ENCODE results near the gene SLAMF8.

Gene SLAMF8

GRCh38 chr1:159826441-159827101 lies at the start of gene SLAMF8:
Gene SLAMF8, plus strand, starts transcription at chr1:159826873. Its CDS starts 26 bp downstream, at chr1:159826899.
- no peak for DNase-seq

GRCh38 chr1:159778266-159778665 lies 48.4 kb upstream of the SLAMF8 start:
- DNase-seq = no peak

- no peak for DNase-seq
Measured at GRCh38 chr1:159779403-159779851, 47.2 kb upstream of the SLAMF8 start.

DNA sequence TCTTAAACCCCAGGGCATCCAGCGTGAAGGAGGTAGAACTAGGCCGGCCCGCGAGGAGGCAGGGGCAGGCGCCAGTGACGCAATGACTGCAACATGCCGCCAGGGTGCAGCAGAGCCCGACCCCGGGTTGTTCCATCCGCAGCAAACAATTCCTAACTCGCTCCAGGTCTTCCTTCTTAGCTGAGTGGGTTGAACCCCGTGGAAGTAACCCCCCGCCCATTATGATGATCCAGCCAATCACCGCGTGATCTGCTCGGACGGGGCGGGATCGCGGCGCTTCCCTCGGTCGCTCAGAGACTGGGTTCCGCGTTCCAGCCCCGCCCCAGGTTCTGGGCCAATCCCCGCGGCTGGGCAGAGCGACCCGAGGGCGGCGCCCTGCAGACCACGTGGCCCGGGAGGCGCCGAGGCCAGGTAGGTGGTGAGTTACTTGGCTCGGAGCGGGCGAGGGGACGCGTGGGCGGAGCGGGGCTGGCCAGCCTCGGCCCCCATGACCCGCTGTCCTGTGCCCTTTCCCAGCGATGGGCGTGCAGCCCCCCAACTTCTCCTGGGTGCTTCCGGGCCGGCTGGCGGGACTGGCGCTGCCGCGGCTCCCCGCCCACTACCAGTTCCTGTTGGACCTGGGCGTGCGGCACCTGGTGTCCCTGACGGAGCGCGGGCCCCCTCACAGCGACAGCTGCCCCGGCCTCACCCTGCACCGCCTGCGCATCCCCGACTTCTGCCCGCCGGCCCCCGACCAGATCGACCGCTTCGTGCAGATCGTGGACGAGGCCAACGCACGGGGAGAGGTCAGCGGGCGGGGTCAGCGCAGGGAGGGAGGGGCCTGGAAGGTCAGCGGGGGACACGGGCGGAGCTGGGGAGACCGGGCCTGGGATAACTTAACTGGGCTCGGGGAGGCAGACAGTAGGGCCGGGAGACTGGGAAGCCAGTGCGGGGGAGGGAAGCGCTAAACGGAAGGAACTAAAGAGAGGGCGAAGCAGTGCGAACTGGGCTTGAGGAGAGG lies 45.8 kb upstream of the SLAMF8 start, which contains the start of gene DUSP23:
Gene DUSP23 (plus strand): TSS at position 380 of the 1,000 bp plus-strand sequence. CDS start 139 bp downstream, at position 519.
- peak; percentile 98 for DNase-seq

- DNase-seq = no peak
Measured at GRCh38 chr1:159781992-159782391, 44.7 kb upstream of the SLAMF8 start.

DNA sequence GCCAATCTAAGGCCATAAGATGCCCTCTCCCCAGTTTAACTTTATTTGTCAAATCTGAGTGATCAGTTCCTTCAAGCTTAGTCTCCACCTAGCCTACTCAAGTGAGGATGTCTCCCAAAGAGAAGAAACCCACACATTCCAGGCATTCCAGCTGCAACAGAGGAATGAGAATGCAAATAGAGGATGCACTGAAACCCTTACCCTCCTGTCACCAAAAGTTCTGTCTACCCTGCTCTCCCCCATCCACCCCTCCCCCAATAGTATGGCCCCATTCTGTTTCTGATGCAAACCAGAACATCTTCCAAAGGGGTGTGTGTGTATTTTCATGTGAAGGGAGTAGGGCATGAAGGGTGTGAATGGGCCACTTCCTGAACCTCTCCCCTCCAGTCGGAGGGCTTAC lies 42.9 kb upstream of the SLAMF8 start:
- no peak for DNase-seq

GRCh38 chr1:159786465-159786864 lies 40.2 kb upstream of the SLAMF8 start:
- no peak for DNase-seq

GRCh38 chr1:159786966-159787365 lies 39.7 kb upstream of the SLAMF8 start:
- no peak for DNase-seq

- peak; percentile 78 for DNase-seq
Measured at GRCh38 chr1:159790237-159790917, 36.3 kb upstream of the SLAMF8 start.

DNA sequence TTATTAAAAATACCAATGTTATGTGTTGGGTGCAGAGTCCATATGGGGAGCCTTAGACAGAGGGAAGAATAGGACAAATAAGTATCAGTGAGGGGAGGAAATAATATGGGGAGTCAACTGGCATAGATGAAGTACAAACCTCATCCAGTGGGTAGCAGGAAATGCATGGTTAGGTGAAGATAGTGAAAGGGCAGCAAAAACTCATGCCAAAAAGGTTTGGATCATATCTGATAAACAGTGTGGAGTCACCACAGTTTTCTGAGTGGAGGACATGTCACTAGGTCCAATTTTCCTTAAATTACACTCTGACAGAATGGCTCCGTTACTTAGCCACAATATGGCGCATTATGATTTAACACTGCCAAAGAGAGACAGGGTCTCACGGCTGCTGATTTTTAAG lies 35.6 kb upstream of the SLAMF8 start:
- DNase-seq = no peak

- no peak for DNase-seq
Measured at GRCh38 chr1:159791461-159791860, 35.2 kb upstream of the SLAMF8 start.

DNA sequence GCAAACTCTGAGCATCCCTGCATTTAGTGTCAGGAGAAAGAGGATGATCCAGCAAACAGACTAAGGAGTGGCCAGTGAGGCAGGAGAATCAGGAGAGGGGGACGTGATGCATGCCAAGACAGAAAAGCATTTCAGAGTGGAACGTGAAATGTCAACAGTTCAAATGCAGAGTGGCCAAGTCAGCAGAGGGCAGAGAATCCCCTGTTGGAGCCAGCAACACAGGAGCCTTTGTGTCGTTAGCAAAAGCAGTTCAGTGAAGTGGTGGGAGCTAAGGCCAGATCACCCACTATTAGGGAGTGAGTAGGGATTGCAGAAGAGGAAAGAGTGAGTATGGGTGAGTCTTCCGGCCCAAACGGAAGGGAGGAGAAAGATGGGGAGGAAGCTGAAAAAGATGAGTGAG lies 31.1 kb upstream of the SLAMF8 start:
- DNase-seq = no peak

GRCh38 chr1:159798893-159799292 lies 27.8 kb upstream of the SLAMF8 start:
- peak; percentile 95 for DNase-seq

DNA sequence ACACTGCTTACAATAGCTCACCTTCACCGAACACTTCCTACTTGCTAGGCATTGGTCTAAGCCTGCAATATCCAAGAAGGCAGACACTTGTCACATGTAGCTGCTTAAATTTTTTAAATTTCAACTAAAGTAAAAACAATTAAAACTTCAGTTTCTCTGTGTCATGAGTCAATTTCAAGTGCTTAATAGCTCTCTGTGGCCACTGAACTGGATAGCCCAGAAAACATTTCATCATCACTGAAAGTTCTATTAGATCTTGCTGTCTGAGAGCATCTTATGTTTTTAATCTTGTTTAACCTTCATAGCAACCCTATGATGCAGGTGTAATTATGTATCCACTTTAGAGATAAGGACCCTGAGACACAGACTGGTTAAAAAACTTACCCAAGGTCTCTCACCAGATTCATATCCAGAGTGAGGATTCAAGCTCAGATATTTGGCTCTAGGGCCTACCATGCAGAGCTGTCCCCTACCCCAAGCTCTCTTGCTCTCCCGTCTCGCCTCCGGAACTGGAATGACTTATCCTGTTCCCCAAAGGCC lies 27.2 kb upstream of the SLAMF8 start:
- no peak for DNase-seq

DNA sequence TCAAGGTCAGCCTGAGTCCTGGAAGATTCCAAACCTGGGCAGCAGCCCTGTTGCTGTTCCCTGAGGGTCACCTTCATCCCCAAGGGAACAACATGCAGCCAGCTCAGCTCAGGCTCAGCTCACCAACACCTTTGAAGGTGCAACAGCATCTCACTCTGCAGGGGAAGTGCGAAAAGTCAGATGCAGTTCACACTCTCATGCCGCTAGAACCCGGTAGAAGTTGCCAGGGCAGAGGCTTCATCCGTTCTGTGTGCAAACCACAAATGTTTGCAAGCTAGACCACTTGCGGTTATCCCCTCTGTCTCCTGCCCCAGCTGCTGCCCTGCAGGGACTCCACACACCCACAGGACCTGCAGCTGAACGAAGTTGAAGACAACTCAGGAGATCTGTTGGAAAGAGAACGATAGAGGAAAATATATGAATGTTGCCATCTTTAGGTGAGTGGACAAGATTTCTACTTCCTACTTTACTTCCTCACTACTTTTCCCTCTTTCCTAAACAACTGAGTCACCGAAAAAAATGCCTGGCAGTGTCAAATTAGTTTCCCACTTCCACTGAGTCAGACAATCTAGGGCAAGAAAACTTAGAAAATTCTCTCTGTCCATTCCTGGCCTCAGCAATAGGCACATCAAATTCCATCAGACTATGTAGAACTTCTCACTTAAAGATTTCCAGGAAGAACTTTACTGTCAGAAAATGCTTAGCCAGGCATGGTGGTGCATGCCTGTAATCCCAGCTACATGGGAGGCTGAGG lies 26.3 kb upstream of the SLAMF8 start:
- DNase-seq = no peak

DNA sequence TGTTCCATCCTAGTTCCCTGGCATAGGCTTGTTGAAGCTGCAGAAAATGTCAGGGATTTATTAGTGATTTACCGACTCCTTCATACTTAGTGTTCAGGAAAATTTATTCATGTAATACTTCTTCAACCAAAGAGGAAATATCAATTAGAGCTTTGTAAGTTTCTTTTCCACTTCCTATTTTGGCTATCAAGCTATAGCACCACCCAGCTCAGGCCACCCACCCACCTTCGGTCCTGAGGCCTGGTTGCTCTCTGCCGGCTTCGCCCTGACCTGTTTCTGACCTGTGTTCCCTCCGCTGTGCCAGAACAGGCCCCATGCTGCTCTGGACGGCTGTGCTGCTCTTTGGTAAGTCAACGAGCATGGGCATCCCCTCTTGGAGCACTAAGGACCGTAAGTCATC lies 24.6 kb upstream of the SLAMF8 start, which contains the start of gene FCRL6:
Gene FCRL6 (plus strand): TSS at position 250 of the 400 bp plus-strand sequence. CDS start 65 bp downstream, at position 315.
- DNase-seq = no peak

DNA sequence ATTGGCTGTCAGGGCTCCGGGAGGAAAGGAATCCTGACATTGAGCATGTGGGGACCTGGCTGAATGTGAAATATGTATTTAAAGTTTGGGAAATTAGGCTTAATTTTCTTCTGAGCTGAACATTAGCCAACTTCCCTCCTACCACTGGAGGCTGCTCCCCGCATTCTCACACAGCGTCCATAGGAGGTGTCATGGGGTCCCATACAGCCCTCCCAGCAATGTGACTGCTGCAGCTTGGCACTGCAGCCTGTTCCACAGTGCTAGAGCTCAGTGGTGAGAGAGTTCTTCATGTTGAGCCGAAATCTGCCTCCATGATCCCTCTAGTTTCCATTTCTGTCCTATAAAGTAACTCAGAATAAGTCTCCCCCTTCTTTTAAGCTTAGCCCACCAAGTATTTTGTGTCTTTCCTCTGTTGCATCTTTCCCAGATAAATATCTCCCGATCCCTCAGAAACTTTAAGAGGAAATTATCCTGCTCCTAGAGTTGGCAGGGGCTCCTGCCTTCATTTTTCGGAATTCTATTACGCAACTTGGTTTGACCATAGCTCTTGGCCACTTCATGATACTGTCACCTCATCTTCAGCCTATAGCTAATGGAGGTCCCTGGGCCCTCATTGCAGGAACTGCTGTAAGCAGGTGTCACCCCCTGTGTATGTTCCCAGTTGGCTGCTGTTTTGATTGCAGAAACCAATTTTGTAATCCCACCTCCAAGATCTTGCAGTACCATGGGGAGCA lies 22.6 kb upstream of the SLAMF8 start:
- no peak for DNase-seq

DNA sequence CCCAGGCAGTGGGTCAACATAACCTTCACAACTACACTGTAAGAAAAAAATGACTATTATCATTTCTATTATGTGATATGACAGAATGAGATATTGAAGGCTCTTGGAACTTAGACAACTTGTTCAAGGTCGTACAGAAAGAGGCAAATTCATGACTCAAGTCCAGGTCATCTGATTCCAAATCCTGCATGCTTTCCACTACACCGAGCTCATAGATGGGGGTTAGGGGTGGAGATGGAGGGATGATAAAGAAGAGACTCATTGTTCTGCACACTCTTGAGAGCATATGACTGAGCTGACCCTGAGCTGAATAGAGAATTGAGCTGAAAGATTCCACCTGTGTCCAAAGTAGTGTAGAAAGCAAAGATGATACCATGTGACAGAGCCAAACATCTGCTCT lies 21.7 kb upstream of the SLAMF8 start:
- DNase-seq = no peak

GRCh38 chr1:159815926-159816325 lies 10.7 kb upstream of the SLAMF8 start:
- no peak for DNase-seq

DNA sequence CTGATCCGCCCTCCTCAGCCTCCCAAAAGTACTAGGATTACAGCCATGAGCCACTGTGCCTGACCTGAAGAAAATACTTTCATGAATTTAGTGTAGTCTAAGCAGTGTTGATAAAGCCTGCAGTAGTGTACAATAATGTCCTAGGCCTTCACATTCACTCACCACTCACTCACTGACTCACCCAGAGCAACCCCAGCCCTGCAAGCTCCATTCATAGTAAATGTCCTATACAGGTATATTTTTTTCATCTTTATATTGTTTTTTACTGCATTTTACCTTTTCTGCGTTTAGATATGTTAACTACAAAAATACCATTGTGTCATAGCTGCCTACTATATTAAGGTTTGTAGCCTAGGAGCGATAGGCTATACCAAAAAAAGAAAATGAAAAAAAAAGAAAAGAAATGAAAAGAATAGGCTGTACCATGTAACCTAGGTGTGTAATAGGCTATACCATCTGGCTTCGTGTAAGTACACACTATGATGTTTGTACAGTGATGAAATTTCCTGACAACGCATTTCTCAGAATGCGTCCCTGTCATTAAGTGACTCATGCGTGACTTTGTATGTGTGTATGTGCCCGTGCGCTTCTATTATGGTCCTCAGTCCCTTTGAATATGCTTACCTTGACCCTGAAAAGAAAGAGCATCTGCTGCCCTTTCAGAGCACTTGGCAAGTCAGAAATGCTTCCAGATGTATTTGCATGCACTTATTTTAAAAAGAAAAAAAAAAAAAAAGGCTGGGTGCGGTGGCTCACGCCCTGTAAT lies 9.2 kb upstream of the SLAMF8 start:
- DNase-seq = no peak

All from NCI-H82 (cell line).